Transverse colon (tissue), 4 donors: Measurements from ENCODE around the gene TBX3. TPM values are rescaled to one million over a fixed set of nuclear protein-coding genes. Genes with fewer than 3 reads are reported as not detected.

Source experiments
- DNase-seq: peaks from one replicate; pipeline ENCODE4 v3.0.0-alpha.2; 2019
- H3K27ac ChIP-seq, 4 donors: fragments of 200-600 bp; sonication (generic); 2 replicates each; pipeline ENCODE4 v1.5.1; 2016 to 2018; ENCODE audit warnings: inconsistent platforms in 4 of 4
- H3K27me3 ChIP-seq: fragments of 200-600 bp; sonication (generic); 2 replicates; pipeline ENCODE4 v1.5.1; 2017; ENCODE audit warnings: inconsistent platforms
- H3K36me3 ChIP-seq, 4 donors: fragments of 200-600 bp; sonication (generic); 2 replicates each; pipeline ENCODE4 v1.5.1; 2017 to 2019; ENCODE audit warnings: inconsistent platforms in 4 of 4
- H3K4me1 ChIP-seq, 4 donors: fragments of 200-600 bp; sonication (generic); 2 replicates each; pipeline ENCODE4 v1.5.1; 2017 to 2020; ENCODE audit warnings: inconsistent platforms in 4 of 4
- H3K4me3 ChIP-seq, 4 donors: fragments of 200-600 bp; sonication (generic); 1 replicate in 1 of 4; 2 replicates in 3 of 4; pipeline versions ENCODE4 v1.5.1 to v1.6.1; 2017 to 2019; ENCODE audit warnings: inconsistent platforms in 4 of 4
- H3K9me3 ChIP-seq, 2 donors: fragments of 200-600 bp; sonication (generic); 2 replicates each; pipeline ENCODE4 v1.5.1; 2017 to 2019; ENCODE audit warnings: inconsistent platforms in 2 of 2
- CTCF ChIP-seq, 5 experiments: fragments of 200-600 bp in 3 of 5; fragments of 450-650 bp in 2 of 5; sonication (generic) in 3 of 5; IDR thresholded peaks; 1 replicate in 2 of 5; 2 replicates in 3 of 5; pipeline ENCODE4 v1.5.1; 2016 to 2017; ENCODE audit warnings: antibody characterized with exemption in 5 of 5, inconsistent platforms in 3 of 5, mild to moderate bottlenecking in 2 of 5, moderate library complexity in 1 of 5
- EP300 ChIP-seq: sonication (generic); formaldehyde crosslinking; IDR thresholded peaks from one replicate; pipeline ENCODE4 v1.6.1; 2017; ENCODE audit warnings: antibody characterized with exemption, low read depth
- POLR2A ChIP-seq: fragments of 450-650 bp; IDR thresholded peaks from one replicate; pipeline ENCODE4 v1.6.1; 2016; ENCODE audit warnings: antibody characterized with exemption, mild to moderate bottlenecking, moderate library complexity
- POLR2AphosphoS5 ChIP-seq, 3 donors: sonication (generic); formaldehyde crosslinking; IDR thresholded peaks; one replicate each; pipeline ENCODE4 v1.6.1; 2016; ENCODE audit warnings: antibody characterized with exemption in 3 of 3
- WGBS, 2 donors: methylation state at CpG; one replicate each; pipeline ENCODE4 v1.1.5; 2018; ENCODE audit warnings: low coverage in 1 of 2; 5-methylcytosine and 5-hydroxymethylcytosine counted together
- in situ Hi-C, 4 donors: fragments of 200-750 bp; cut with MboI; loops; one replicate each; pipeline versions ENCODE4 v1.15.0 to v1.15.1; 2017; ENCODE audit warnings: low sequenced_read_pairs in 3 of 4, low pct_ligation_motif_present in 1 of 4, low pct_unique_long_range_greater_than_20kb in 1 of 4
- intact Hi-C: fragments of 100-400 bp; cut with DNase I; formaldehyde crosslinking; loops from one replicate; pipeline ENCODE4 v1.15.1; 2023; ENCODE audit warnings: low total_unique reads
- total RNA-seq, 4 donors: library from RNA; depleted of rRNA; stranded (reverse); fragments of >200 nt; gene quantifications; one replicate each; pipeline ENCODE4 v1.1.0, GENCODE V29; 2016

TBX3 gene
- total RNA-seq, 4 donors from 2014 or later: 2.8 to 11.9 (median 5.9) TPM

GRCh38 chr12:114656906-114657596 is 26.9 kb downstream of the TBX3 start:
- no peaks in the 10 kb centered on the region for H3K4me1 ChIP-seq
- in situ Hi-C loops: loop anchor here in 1 of 4 donors (10.0 kb wide), 1 partner anchor 1258 kb away; no protein-coding TSS in a partner anchor
- H3K27me3 ChIP-seq: peaks cover 20% of the 10 kb centered on the region
- DNase-seq: no peak
- intact Hi-C loops: no loop called here
- no peak for TF ChIP-seq EP300
- TF ChIP-seq POLR2A: no peak
- TF ChIP-seq CTCF (IDR thresholded peaks at IDR 0.05): no peak
- no peaks in the 10 kb centered on the region for H3K9me3 ChIP-seq
- H3K4me3 ChIP-seq: no peak overlapping the region
- 75 to 82% methylated on average over 3 to 8 of the region's 8 CpGs for WGBS, 2 donors
- H3K27ac ChIP-seq: no peak overlapping the region
- H3K36me3 ChIP-seq: no peaks in the 10 kb centered on the region

GRCh38 chr12:114655934-114656749 is 27.8 kb downstream of the TBX3 start:
- peaks cover 20% of the 10 kb centered on the region for H3K27me3 ChIP-seq
- no peaks in the 10 kb centered on the region for H3K4me1 ChIP-seq
- intact Hi-C loops (no loop called here), in situ Hi-C loops (loop anchor here in 1 of 4 donors (10.0 kb wide), 1 partner anchor 1259 kb away; no protein-coding TSS in a partner anchor)
- no peak for DNase-seq
- no peaks in the 10 kb centered on the region for H3K36me3 ChIP-seq
- TF ChIP-seq EP300 (no peak), POLR2AphosphoS5 (IDR thresholded peaks at IDR 0.05) (no peak), POLR2A (no peak), CTCF (IDR thresholded peaks at IDR 0.05) (no peak)
- no peaks in the 10 kb centered on the region for H3K9me3 ChIP-seq
- H3K4me3 ChIP-seq: no peak overlapping the region
- WGBS, 2 donors: 49 to 63% methylated on average over 7 to 12 of the region's 12 CpGs
- H3K27ac ChIP-seq: no peak overlapping the region

GRCh38 chr12:114649585-114649984 is 34.4 kb downstream of the TBX3 start:
- Histone ChIP-seq H3K9me3 (no peaks in the 10 kb centered on the region), H3K4me1 (no peaks in the 10 kb centered on the region), H3K27ac (no peak overlapping the region), H3K27me3 (peaks cover 4% of the 10 kb centered on the region), H3K36me3 (no peaks in the 10 kb centered on the region), H3K4me3 (no peak overlapping the region)
- no peak for DNase-seq
- in situ Hi-C loops (loop anchor here in 1 of 4 donors (10.0 kb wide), 1 partner anchor 1265 kb away; no protein-coding TSS in a partner anchor), intact Hi-C loops (no loop called here)
- 56 to 61% methylated on average over 5 to 10 of the region's 10 CpGs for WGBS, 2 donors
- TF ChIP-seq CTCF (IDR thresholded peaks at IDR 0.05): no peak
- no peak for TF ChIP-seq POLR2A
- no peak for TF ChIP-seq EP300
- TF ChIP-seq POLR2AphosphoS5 (IDR thresholded peaks at IDR 0.05): no peak

GRCh38 chr12:114648711-114649110 is 35.3 kb downstream of the TBX3 start:
- Histone ChIP-seq H3K4me3 (no peak overlapping the region), H3K9me3 (no peaks in the 10 kb centered on the region), H3K4me1 (no peaks in the 10 kb centered on the region), H3K36me3 (no peaks in the 10 kb centered on the region), H3K27me3 (peaks cover 4% of the 10 kb centered on the region), H3K27ac (no peak overlapping the region)
- intact Hi-C loops (no loop called here), in situ Hi-C loops (loop anchor here in 1 of 4 donors (10.0 kb wide), 1 partner anchor 1266 kb away; no protein-coding TSS in a partner anchor)
- no peak for TF ChIP-seq POLR2AphosphoS5 (IDR thresholded peaks at IDR 0.05)
- TF ChIP-seq CTCF (IDR thresholded peaks at IDR 0.05): no peak
- TF ChIP-seq POLR2A: no peak
- TF ChIP-seq EP300: no peak
- 85 to 87% methylated on average over 3 of the region's 3 CpGs for WGBS, 2 donors
- DNase-seq: no peak
